HAP-1 (cell line): ENCODE results near the gene CPE.
A peak's percentile ranks its signal among the peaks of the same experiment; 100 is the strongest.

ENCODE experiments used
- DNase-seq, 2 experiments: peaks; one replicate each; pipeline ENCODE4 v3.0.0-alpha.2; 2016 to 2020; ENCODE audit warnings: low spot score in 2 of 2
- H3K27me3 ChIP-seq: fragments of 250-450 bp; sonication (Bioruptor Pico); 2 replicates; pipeline ENCODE4 v1.5.1; 2020; ENCODE audit warnings: low read depth, mild to moderate bottlenecking, moderate library complexity
- H3K36me3 ChIP-seq: fragments of 250-450 bp; sonication (Bioruptor Pico); replicated peaks from 2 replicates; pipeline ENCODE4 v1.5.1; 2020; ENCODE audit warnings: mild to moderate bottlenecking
- H3K4me1 ChIP-seq: fragments of 250-450 bp; sonication (Bioruptor Pico); 2 replicates; pipeline ENCODE4 v1.5.1; 2020; ENCODE audit warnings: mild to moderate bottlenecking
- H3K4me3 ChIP-seq: fragments of 250-450 bp; sonication (Bioruptor Pico); 2 replicates; pipeline ENCODE4 v1.5.1; 2020; ENCODE audit warnings: mild to moderate bottlenecking, moderate library complexity
- H3K9me3 ChIP-seq: fragments of 250-450 bp; sonication (Bioruptor Pico); 2 replicates; pipeline ENCODE4 v1.5.1; 2020; ENCODE audit warnings: mild to moderate bottlenecking, moderate library complexity
- in situ Hi-C: fragments of 300-500 bp; cut with MboI; formaldehyde crosslinking; loops from 3 replicates; pipeline ENCODE4 v1.14.3; 2020; ENCODE audit warnings: low sequenced_read_pairs, inconsistent platforms, mixed read lengths

The CPE gene

GRCh38 chr4:165379678-165380064, 863 bp downstream of the CPE start:
- H3K4me3 ChIP-seq = peak overlapping the region; percentile 36
- H3K4me1 ChIP-seq = peaks cover 7% of the 10 kb centered on the region
- peak in 1 of 2 experiments; percentile 23 for DNase-seq
- no peaks in the 10 kb centered on the region for H3K36me3 ChIP-seq
- peaks cover 8% of the 10 kb centered on the region for H3K27me3 ChIP-seq
- in situ Hi-C loops = no loop called here
- no peaks in the 10 kb centered on the region for H3K9me3 ChIP-seq

- in situ Hi-C loops = no loop called here
- Histone ChIP-seq H3K4me1 (peaks cover 7% of the 10 kb centered on the region), H3K27me3 (peaks cover 8% of the 10 kb centered on the region), H3K9me3 (no peaks in the 10 kb centered on the region), H3K36me3 (no peaks in the 10 kb centered on the region), H3K4me3 (no peak overlapping the region)
- DNase-seq = no peak
These were observed 2.0 kb downstream of the CPE start for GRCh38 chr4:165380805-165381204.

GRCh38 chr4:165381821-165382373, 3.1 kb downstream of the CPE start:
- Histone ChIP-seq H3K27me3 (peaks cover 8% of the 10 kb centered on the region), H3K4me3 (no peak overlapping the region), H3K4me1 (peaks cover 7% of the 10 kb centered on the region), H3K9me3 (no peaks in the 10 kb centered on the region), H3K36me3 (no peaks in the 10 kb centered on the region)
- no peak for DNase-seq
- in situ Hi-C loops = no loop called here

- DNase-seq = no peak
- Histone ChIP-seq H3K9me3 (no peaks in the 10 kb centered on the region), H3K36me3 (no peaks in the 10 kb centered on the region), H3K27me3 (peaks cover 4% of the 10 kb centered on the region), H3K4me3 (no peak overlapping the region), H3K4me1 (peaks cover 7% of the 10 kb centered on the region)
- in situ Hi-C loops = no loop called here
These were observed 3.8 kb downstream of the CPE start for GRCh38 chr4:165382640-165383039.

DNA sequence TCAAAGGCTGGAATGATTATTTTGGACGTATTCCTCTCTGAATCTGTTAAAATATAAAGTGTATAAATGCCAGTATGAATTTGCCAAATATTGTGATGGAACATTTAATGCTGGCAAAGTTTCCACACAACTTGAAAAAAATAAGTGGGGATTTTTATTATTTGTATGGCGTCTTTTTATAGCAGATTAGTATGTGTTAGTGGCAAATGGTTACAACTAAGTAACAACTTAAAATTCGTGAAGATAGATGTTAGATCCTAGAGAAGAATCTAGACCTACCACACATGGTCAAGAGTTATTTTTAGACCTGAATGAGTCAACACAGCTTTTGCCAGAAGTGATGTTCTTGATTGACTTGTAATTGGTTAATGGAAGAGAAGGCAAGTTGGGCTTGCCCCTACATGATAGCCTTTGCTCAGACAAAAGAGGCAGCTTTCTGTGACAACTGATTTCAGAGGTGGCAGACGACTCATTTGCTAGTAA, 4.8 kb downstream of the CPE start:
- no peak for DNase-seq
- Histone ChIP-seq H3K36me3 (no peaks in the 10 kb centered on the region), H3K9me3 (no peaks in the 10 kb centered on the region), H3K4me1 (no peaks in the 10 kb centered on the region; the same call in none of the 2 replicates), H3K27me3 (no peaks in the 10 kb centered on the region; the same call in 1 of the 2 replicates), H3K4me3 (no peak overlapping the region)
- in situ Hi-C loops = no loop called here

DNA sequence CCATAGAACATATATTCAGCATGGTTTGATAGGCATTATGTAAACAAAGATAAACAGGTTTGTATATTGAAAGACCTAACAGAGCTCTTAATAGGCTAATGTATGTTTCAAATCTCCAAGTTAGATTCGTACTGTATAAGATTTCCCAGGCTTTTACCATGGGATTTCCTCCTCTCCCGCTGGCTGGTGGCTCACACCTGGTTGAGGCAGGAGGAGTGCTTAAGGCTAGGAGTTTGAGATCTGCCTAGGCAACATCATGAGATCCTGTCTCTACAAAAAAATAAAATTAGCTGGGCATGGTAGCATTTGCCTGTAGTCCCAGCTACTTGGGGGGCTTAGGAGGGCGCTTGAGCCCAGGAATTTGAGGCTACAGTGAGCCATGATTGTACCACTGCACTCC, 5.4 kb downstream of the CPE start:
- no peaks in the 10 kb centered on the region; the same call in 1 of the 2 replicates for H3K4me1 ChIP-seq
- in situ Hi-C loops = no loop called here
- H3K36me3 ChIP-seq = no peaks in the 10 kb centered on the region
- DNase-seq = no peak
- H3K9me3 ChIP-seq = no peaks in the 10 kb centered on the region
- H3K4me3 ChIP-seq = no peak overlapping the region
- no peaks in the 10 kb centered on the region; the same call in 1 of the 2 replicates for H3K27me3 ChIP-seq

- no peak overlapping the region for H3K4me3 ChIP-seq
- no peaks in the 10 kb centered on the region for H3K9me3 ChIP-seq
- in situ Hi-C loops = no loop called here
- no peaks in the 10 kb centered on the region; the same call in 1 of the 2 replicates for H3K4me1 ChIP-seq
- no peaks in the 10 kb centered on the region for H3K36me3 ChIP-seq
- H3K27me3 ChIP-seq = no peaks in the 10 kb centered on the region; the same call in 1 of the 2 replicates
- DNase-seq = no peak
These were observed 5.8 kb downstream of the CPE start for GRCh38 chr4:165384598-165384997.

DNA sequence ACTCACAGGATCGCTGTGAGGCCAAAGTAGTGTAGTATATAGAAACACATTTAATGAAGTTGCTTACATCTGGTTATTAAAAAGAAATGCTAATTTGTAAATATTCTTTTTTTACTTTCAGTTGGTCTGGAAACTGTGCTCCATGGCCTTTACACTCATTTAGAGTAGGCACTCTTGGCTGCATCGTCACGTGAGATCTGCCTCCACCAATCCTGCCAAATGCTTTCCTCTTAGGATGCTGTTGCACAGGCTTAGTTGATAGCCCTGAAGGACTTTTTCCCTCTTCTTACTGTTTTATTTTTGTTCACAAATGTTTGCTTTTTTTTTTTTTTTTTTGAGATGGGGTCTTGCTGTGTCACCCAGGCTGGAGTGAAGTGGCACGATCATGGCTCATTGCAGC, 6.3 kb downstream of the CPE start:
- no peaks in the 10 kb centered on the region for H3K36me3 ChIP-seq
- DNase-seq = no peak
- no peaks in the 10 kb centered on the region; the same call in 1 of the 2 replicates for H3K4me1 ChIP-seq
- no peaks in the 10 kb centered on the region; the same call in 1 of the 2 replicates for H3K27me3 ChIP-seq
- in situ Hi-C loops = no loop called here
- no peaks in the 10 kb centered on the region for H3K9me3 ChIP-seq
- no peak overlapping the region for H3K4me3 ChIP-seq

- in situ Hi-C loops = no loop called here
- Histone ChIP-seq H3K36me3 (no peaks in the 10 kb centered on the region), H3K9me3 (no peaks in the 10 kb centered on the region), H3K27me3 (no peaks in the 10 kb centered on the region; the same call in 1 of the 2 replicates), H3K4me1 (no peaks in the 10 kb centered on the region; the same call in 1 of the 2 replicates), H3K4me3 (no peak overlapping the region)
- no peak for DNase-seq
These were observed 7.5 kb downstream of the CPE start for GRCh38 chr4:165386328-165386727.

GRCh38 chr4:165388756-165389155, 9.9 kb downstream of the CPE start:
- no peak for DNase-seq
- H3K27me3 ChIP-seq = no peaks in the 10 kb centered on the region; the same call in 1 of the 2 replicates
- no peaks in the 10 kb centered on the region for H3K36me3 ChIP-seq
- no peak overlapping the region for H3K4me3 ChIP-seq
- no peaks in the 10 kb centered on the region for H3K4me1 ChIP-seq
- in situ Hi-C loops = no loop called here
- H3K9me3 ChIP-seq = no peaks in the 10 kb centered on the region

GRCh38 chr4:165393051-165393450, 14.2 kb downstream of the CPE start:
- Histone ChIP-seq H3K4me1 (no peaks in the 10 kb centered on the region), H3K4me3 (no peak overlapping the region), H3K9me3 (no peaks in the 10 kb centered on the region), H3K27me3 (no peaks in the 10 kb centered on the region), H3K36me3 (no peaks in the 10 kb centered on the region)
- in situ Hi-C loops = no loop called here
- no peak for DNase-seq

DNA sequence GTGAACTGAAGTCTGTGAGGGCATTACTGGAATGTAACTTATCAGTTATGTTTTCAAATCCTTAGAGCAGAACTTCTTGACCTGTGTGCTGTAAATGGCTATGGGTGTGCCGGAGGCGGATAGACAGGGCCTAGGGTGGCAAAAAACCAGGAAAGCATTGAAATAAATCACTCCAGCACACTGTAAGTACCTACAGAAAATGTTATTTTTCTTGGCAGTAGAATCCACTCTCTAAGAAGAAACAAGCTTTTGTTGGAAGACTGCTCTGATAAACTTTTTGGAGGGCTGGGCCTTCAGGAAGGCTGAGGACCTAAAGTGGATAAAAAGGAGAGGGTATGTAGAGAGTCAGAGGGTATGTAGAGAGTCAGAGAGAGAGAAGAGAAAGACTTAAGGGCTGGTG, 14.9 kb downstream of the CPE start:
- H3K4me1 ChIP-seq = no peaks in the 10 kb centered on the region
- H3K27me3 ChIP-seq = no peaks in the 10 kb centered on the region
- no peak for DNase-seq
- H3K4me3 ChIP-seq = no peak overlapping the region
- in situ Hi-C loops = no loop called here
- no peaks in the 10 kb centered on the region for H3K36me3 ChIP-seq
- no peaks in the 10 kb centered on the region for H3K9me3 ChIP-seq

DNA sequence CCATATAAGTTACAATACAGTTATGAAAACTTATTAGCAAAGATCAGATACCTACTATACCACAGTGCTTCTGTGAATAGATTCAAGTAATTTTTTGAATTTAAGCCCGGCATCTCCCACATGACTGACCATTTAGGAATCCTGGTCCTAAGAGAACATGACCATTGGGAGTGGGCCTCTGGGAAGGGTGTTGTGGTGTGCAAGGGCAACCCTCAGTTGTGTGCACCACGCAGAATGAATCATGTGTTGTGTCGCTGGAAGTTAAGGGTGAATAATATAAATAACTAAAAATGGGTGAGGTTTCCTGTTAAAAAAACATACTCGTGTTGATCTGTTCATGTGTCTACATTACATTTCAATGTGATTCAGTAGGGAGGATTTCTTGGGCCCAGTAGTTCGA, 15.5 kb downstream of the CPE start:
- H3K9me3 ChIP-seq = no peaks in the 10 kb centered on the region
- H3K4me1 ChIP-seq = no peaks in the 10 kb centered on the region
- H3K27me3 ChIP-seq = no peaks in the 10 kb centered on the region
- H3K36me3 ChIP-seq = no peaks in the 10 kb centered on the region
- DNase-seq = no peak
- in situ Hi-C loops = no loop called here
- no peak overlapping the region for H3K4me3 ChIP-seq

DNA sequence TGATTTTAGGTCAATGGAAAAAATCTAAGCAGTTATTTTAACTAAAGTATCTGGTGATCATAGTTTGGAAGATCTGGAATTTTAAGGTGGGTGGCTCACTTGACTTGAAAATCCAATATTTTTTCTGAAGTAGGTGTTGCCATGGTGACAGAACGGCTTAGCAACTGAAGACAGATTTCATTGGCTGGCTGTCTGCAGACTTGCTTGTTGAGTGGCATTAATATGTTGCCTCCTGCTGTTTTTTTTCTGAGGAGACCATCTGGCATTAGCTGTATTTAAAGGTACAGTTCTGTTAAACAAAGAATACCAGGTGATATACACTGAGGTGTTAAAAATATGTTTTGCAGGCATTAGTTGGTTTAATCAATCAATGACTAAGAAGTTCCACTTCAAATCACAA, 19.8 kb downstream of the CPE start:
- H3K36me3 ChIP-seq = no peaks in the 10 kb centered on the region
- H3K4me3 ChIP-seq = no peak overlapping the region
- in situ Hi-C loops = no loop called here
- peak; percentile 67 to 78 for DNase-seq
- no peaks in the 10 kb centered on the region for H3K27me3 ChIP-seq
- no peaks in the 10 kb centered on the region for H3K4me1 ChIP-seq
- no peaks in the 10 kb centered on the region for H3K9me3 ChIP-seq

DNA sequence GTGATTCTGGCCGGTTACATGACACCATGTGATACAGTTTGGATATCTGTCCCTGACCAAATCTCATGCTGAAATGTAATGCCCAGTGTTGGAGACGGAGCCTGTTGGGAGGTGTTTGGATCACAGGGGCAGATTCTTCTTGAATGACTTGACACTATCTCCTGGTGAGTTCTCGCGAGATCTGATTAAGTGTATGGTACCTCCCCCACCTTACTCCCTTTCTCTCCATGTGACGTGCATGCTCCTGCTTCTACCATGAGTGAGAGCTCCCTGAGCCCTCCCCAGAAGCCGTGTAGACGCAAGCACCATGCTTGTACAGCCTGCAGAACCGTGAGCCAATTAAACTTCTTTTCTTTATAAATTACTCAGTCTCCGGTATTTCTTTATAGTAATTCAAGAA, 23.6 kb downstream of the CPE start:
- no peaks in the 10 kb centered on the region for H3K9me3 ChIP-seq
- in situ Hi-C loops = no loop called here
- DNase-seq = no peak
- no peak overlapping the region for H3K4me3 ChIP-seq
- H3K36me3 ChIP-seq = no peaks in the 10 kb centered on the region
- no peaks in the 10 kb centered on the region for H3K4me1 ChIP-seq
- no peaks in the 10 kb centered on the region for H3K27me3 ChIP-seq
